Measurements from ENCODE around the gene OPCML. TPM values are rescaled to one million over a fixed set of nuclear protein-coding genes. Genes with fewer than 3 reads are reported as not detected.

Gene OPCML
- polyA plus RNA-seq, 1 donor (not counting 4 experiments of a cell fraction or from before 2014, with no cell fraction given) = 0.04 TPM

GRCh38 chr11:132777067-132777975 lies 755.0 kb downstream of the OPCML start:
- no peaks in the 10 kb centered on the region for H4K20me1 ChIP-seq (ENCODE audit: control insufficient read depth, extremely low read depth, insufficient read depth, low read length)
- no peak overlapping the region for H2AFZ ChIP-seq (ENCODE audit: control insufficient read depth, low read length)
- DNase-seq (ENCODE audit: low read depth, low spot score) (no peak), FAIRE-seq (no peak)
- H3K9me3 ChIP-seq (ENCODE audit: control insufficient read depth, low read depth, low read length) = no peaks in the 10 kb centered on the region
- H3K4me1 ChIP-seq (ENCODE audit: control insufficient read depth, extremely low read depth, insufficient read depth, low read length) = no peaks in the 10 kb centered on the region
- H3K4me3 ChIP-seq (ENCODE audit: control insufficient read depth in 2 of 3, extremely low read depth in 1 of 3, insufficient read depth in 2 of 3, low read depth in 1 of 3, low read length in 3 of 3) = no peak overlapping the region
- H3K79me2 ChIP-seq (ENCODE audit: control insufficient read depth, insufficient read depth, low read length) = no peaks in the 10 kb centered on the region
- H3K9ac ChIP-seq (ENCODE audit: control insufficient read depth, extremely low read depth, insufficient read depth, low read length) = no peak overlapping the region
- no peaks in the 10 kb centered on the region for H3K27me3 ChIP-seq (ENCODE audit: control insufficient read depth, extremely low read depth, insufficient read depth, low read length)
- dilution Hi-C loops (cut with MboI; ENCODE audit: extremely low pct_ligation_motif_present, low sequenced_read_pairs) = no loop called here
- no peaks in the 10 kb centered on the region for H3K36me3 ChIP-seq (ENCODE audit: control insufficient read depth in 2 of 2, extremely low read depth in 1 of 2, insufficient read depth in 2 of 2, low read length in 2 of 2)
- TF ChIP-seq CTCF (optimal IDR thresholded peaks at IDR 0.05 in 1 of 3, IDR thresholded peaks at IDR 0.05 in 1 of 3, conservative IDR thresholded peaks at IDR 0.05 in 1 of 3; ENCODE audit: extremely low read depth in 1 of 3, insufficient read depth in 2 of 3, low read length in 3 of 3) = no peak
- no peak for TF ChIP-seq EZH2 (IDR thresholded peaks at IDR 0.05; ENCODE audit: low read length)
- H3K27ac ChIP-seq (ENCODE audit: control insufficient read depth, insufficient read depth, low read length) = no peak overlapping the region
- no peak overlapping the region for H3K4me2 ChIP-seq (ENCODE audit: control insufficient read depth, extremely low read depth, insufficient read depth, low read depth, low read length)
- no peaks in the 10 kb centered on the region for H3K9me1 ChIP-seq (ENCODE audit: control insufficient read depth, extremely low read depth, insufficient read depth, low read length)

GRCh38 chr11:132773751-132774150 lies 758.5 kb downstream of the OPCML start:
- dilution Hi-C loops (cut with MboI; ENCODE audit: extremely low pct_ligation_motif_present, low sequenced_read_pairs) = no loop called here
- H3K27ac ChIP-seq (ENCODE audit: control insufficient read depth, insufficient read depth, low read length) = no peak overlapping the region

More at GRCh38 chr11:132773751-132774150, 758.5 kb downstream of the OPCML start:
- no peaks in the 10 kb centered on the region for H3K9me1 ChIP-seq (ENCODE audit: control insufficient read depth, extremely low read depth, insufficient read depth, low read length)
- H3K4me2 ChIP-seq (ENCODE audit: control insufficient read depth, extremely low read depth, insufficient read depth, low read depth, low read length) = no peak overlapping the region
- no peaks in the 10 kb centered on the region for H3K79me2 ChIP-seq (ENCODE audit: control insufficient read depth, insufficient read depth, low read length)
- no peak overlapping the region for H2AFZ ChIP-seq (ENCODE audit: control insufficient read depth, low read length)
- H3K4me3 ChIP-seq (ENCODE audit: control insufficient read depth in 2 of 3, extremely low read depth in 1 of 3, insufficient read depth in 2 of 3, low read depth in 1 of 3, low read length in 3 of 3) = no peak overlapping the region
- no peak for TF ChIP-seq EZH2 (IDR thresholded peaks at IDR 0.05; ENCODE audit: low read length)
- TF ChIP-seq CTCF (optimal IDR thresholded peaks at IDR 0.05 in 1 of 3, IDR thresholded peaks at IDR 0.05 in 1 of 3, conservative IDR thresholded peaks at IDR 0.05 in 1 of 3; ENCODE audit: extremely low read depth in 1 of 3, insufficient read depth in 2 of 3, low read length in 3 of 3) = no peak
- H3K27me3 ChIP-seq (ENCODE audit: control insufficient read depth, extremely low read depth, insufficient read depth, low read length) = no peaks in the 10 kb centered on the region
- H3K36me3 ChIP-seq (ENCODE audit: control insufficient read depth in 2 of 2, extremely low read depth in 1 of 2, insufficient read depth in 2 of 2, low read length in 2 of 2) = no peaks in the 10 kb centered on the region
- H4K20me1 ChIP-seq (ENCODE audit: control insufficient read depth, extremely low read depth, insufficient read depth, low read length) = no peaks in the 10 kb centered on the region
- DNase-seq (ENCODE audit: low read depth, low spot score) = no peak
- H3K9me3 ChIP-seq (ENCODE audit: control insufficient read depth, low read depth, low read length) = no peaks in the 10 kb centered on the region
- no peak overlapping the region for H3K9ac ChIP-seq (ENCODE audit: control insufficient read depth, extremely low read depth, insufficient read depth, low read length)
- no peak for FAIRE-seq
- no peaks in the 10 kb centered on the region for H3K4me1 ChIP-seq (ENCODE audit: control insufficient read depth, extremely low read depth, insufficient read depth, low read length)

All from keratinocyte (primary cell).